GM12878 (cell line): Measurements from ENCODE around the gene ZNF417. TPM values are rescaled to one million over a fixed set of nuclear protein-coding genes. Genes with fewer than 3 reads are reported as not detected.
"Not testable (repeated sequence)": the region's sequence is repeated elsewhere in the genome, so short reads cannot be mapped to it uniquely, and the experiment has no call there.

Source experiments
- ATAC-seq: fragments of 200-7000 bp; cut with Tn5 transposase; 3 replicates; pipeline ENCODE4 v1.9.1; 2020; ENCODE audit warnings: mild to moderate bottlenecking, moderate library complexity
- Bru-seq: library from RNA; stranded (reverse); fragments of 400-500 nt; gene quantifications from one replicate; lab custom pipeline; 2021; lab: Mats Ljungman, UMichigan
- BruChase-seq, 2 experiments: library from RNA; stranded (reverse); fragments of 400-500 nt; gene quantifications; one replicate each; lab custom pipeline; 2021; lab: Mats Ljungman, UMichigan
- BruUV-seq: library from RNA; stranded (reverse); fragments of 400-500 nt; replicated peaks from 2 replicates; lab custom pipeline; 2021; lab: Mats Ljungman, UMichigan
- CTCF ChIA-PET: fragments of 300-600 bp; sonication (Branson Sonifier 250); formaldehyde crosslinking; extraction: SDS; loops from one replicate; lab custom pipeline; 2021; ENCODE audit warnings: inconsistent platforms; lab: Yijun Ruan, JAX
- POLR2A ChIA-PET: fragments of 350-600 bp; formaldehyde crosslinking; extraction: SDS; loops from one replicate; lab custom pipeline; 2021; ENCODE audit warnings: inconsistent platforms; lab: Charles Lee
- RAD21 ChIA-PET: fragments of 300-600 bp; sonication (Branson Sonifier 250); formaldehyde crosslinking; loops from one replicate; lab custom pipeline; 2023; ENCODE audit warnings: antibody characterized with exemption; ENCODE audit not compliant: unreplicated experiment; lab: Charles Lee
- SMC1A ChIA-PET: fragments of 300-600 bp; sonication (Branson Sonifier 250); formaldehyde crosslinking; loops from one replicate; lab custom pipeline; 2023; ENCODE audit not compliant: unreplicated experiment, uncharacterized antibody; lab: Charles Lee
- DNase-seq: peaks from one replicate; pipeline ENCODE4 v3.0.0-alpha.2; 2011; ENCODE audit warnings: low read depth, low spot score
- FAIRE-seq: peaks from 3 replicates; lab custom pipeline; 2011; peaks lifted over from hg19 to GRCh38; lab: Jason Lieb, UNC
- H2AFZ ChIP-seq: 2 replicates; pipeline ENCODE4 v1.6.0; 2011; ENCODE audit warnings: low read depth, low read length, control low read depth; ENCODE audit not compliant: control insufficient read depth
- H3K27ac ChIP-seq: 2 replicates; pipeline ENCODE4 v1.5.1; 2011; ENCODE audit warnings: control low read depth; ENCODE audit not compliant: control insufficient read depth, insufficient read depth
- H3K27me3 ChIP-seq, 2 experiments: replicated peaks in 1 of 2; 2 replicates each; pipeline versions ENCODE4 v1.6.0 to v1.6.1; 2011; ENCODE audit warnings: low read length in 1 of 2; ENCODE audit not compliant: control insufficient read depth in 2 of 2, insufficient read depth in 2 of 2
- H3K36me3 ChIP-seq, 2 experiments: 2 replicates each; pipeline ENCODE4 v1.5.1; 2011; ENCODE audit warnings: low read length in 1 of 2; ENCODE audit not compliant: control insufficient read depth in 2 of 2, insufficient read depth in 2 of 2
- H3K4me1 ChIP-seq: 2 replicates; pipeline ENCODE4 v1.6.1; 2011; ENCODE audit warnings: mild to moderate bottlenecking, low read length, moderate library complexity, mixed read lengths; ENCODE audit not compliant: control insufficient read depth, insufficient read depth
- H3K4me2 ChIP-seq: 2 replicates; pipeline ENCODE4 v1.6.0; 2011; ENCODE audit warnings: control low read depth; ENCODE audit not compliant: control insufficient read depth, insufficient read depth
- H3K4me3 ChIP-seq: fragments of 200-600 bp; sonication (generic); 2 replicates; pipeline ENCODE4 v1.5.1; 2016
- H3K79me2 ChIP-seq: 2 replicates; pipeline ENCODE4 v1.6.0; 2011; ENCODE audit warnings: low read length; ENCODE audit not compliant: control insufficient read depth, insufficient read depth
- H3K9ac ChIP-seq: 2 replicates; pipeline ENCODE4 v1.8.0; 2011; ENCODE audit warnings: low read length, control low read depth, mixed read lengths; ENCODE audit not compliant: control insufficient read depth, insufficient read depth
- H3K9me3 ChIP-seq: replicated peaks from 3 replicates; pipeline ENCODE4 v1.5.1; 2011; ENCODE audit warnings: mild to moderate bottlenecking, low read length; ENCODE audit not compliant: control insufficient read depth, insufficient read depth
- H4K20me1 ChIP-seq: 2 replicates; pipeline ENCODE4 v1.6.0; 2011; ENCODE audit not compliant: control insufficient read depth, insufficient read depth
- BACH1 ChIP-seq: fragments of 450-650 bp; IDR thresholded peaks from 2 replicates; pipeline ENCODE4 v1.6.1; 2017; ENCODE audit warnings: mild to moderate bottlenecking, borderline replicate concordance
- CHD2 ChIP-seq: IDR thresholded peaks from 2 replicates; pipeline ENCODE4 v1.6.1; 2011; ENCODE audit warnings: low read depth, low read length, improper control_type of control experiment, borderline replicate concordance
- E2F4 ChIP-seq: IDR thresholded peaks from 2 replicates; pipeline ENCODE4 v1.6.1; 2012; ENCODE audit warnings: low read depth, low read length, improper control_type of control experiment
- GABPA ChIP-seq: IDR thresholded peaks from 2 replicates; pipeline ENCODE4 v1.6.1; 2014; ENCODE audit warnings: antibody characterized with exemption, low read depth, mild to moderate bottlenecking, inconsistent platforms
- GATAD2B ChIP-seq: fragments of 450-650 bp; conservative IDR thresholded peaks from 2 replicates; pipeline ENCODE4 v1.6.1; 2017; ENCODE audit warnings: low read depth, mild to moderate bottlenecking, moderate library complexity
- IRF3 ChIP-seq: fragments of 450-650 bp; IDR thresholded peaks from 2 replicates; pipeline ENCODE4 v1.6.1; 2014; ENCODE audit warnings: mild to moderate bottlenecking
- NR2F1 ChIP-seq: fragments of 450-650 bp; conservative IDR thresholded peaks from 2 replicates; pipeline ENCODE4 v1.6.1; 2017; ENCODE audit warnings: mild to moderate bottlenecking
- POLR2A ChIP-seq: IDR thresholded peaks from 2 replicates; pipeline ENCODE4 v1.6.1; 2011; ENCODE audit warnings: low read depth, mild to moderate bottlenecking, low read length
- RELA ChIP-seq: fragments of 450-650 bp; IDR thresholded peaks from 2 replicates; pipeline ENCODE4 v1.8.0; 2014; ENCODE audit warnings: borderline replicate concordance; ENCODE audit not compliant: partially characterized antibody
- SP1 ChIP-seq: IDR thresholded peaks from one replicate; pipeline ENCODE4 v1.6.1; 2011; ENCODE audit warnings: low read depth, low read length
- SREBF1 ChIP-seq: IDR thresholded peaks from 2 replicates; pipeline ENCODE4 v1.6.1; 2012; ENCODE audit warnings: mild to moderate bottlenecking, low read length
- STAT1 ChIP-seq: fragments of 450-650 bp; conservative IDR thresholded peaks from 2 replicates; pipeline ENCODE4 v1.6.1; 2014; ENCODE audit warnings: antibody characterized with exemption, mild to moderate bottlenecking
- ZNF384 ChIP-seq: IDR thresholded peaks from 2 replicates; pipeline ENCODE4 v1.6.1; 2012; ENCODE audit warnings: low read depth, mild to moderate bottlenecking, low read length, improper control_type of control experiment, borderline replicate concordance
- WGBS: methylation state at CpG from one replicate; pipeline ENCODE4 v1.1.6; 2016; ENCODE audit warnings: low lambda C conversion rate; ENCODE audit not compliant: insufficient replicate concordance, insufficient coverage; ENCODE audit errors: missing lambda C conversion rate; 5-methylcytosine and 5-hydroxymethylcytosine counted together
- in situ Hi-C: fragments of 300-500 bp; cut with MboI; formaldehyde crosslinking; loops from 9 replicates; pipeline ENCODE4 v1.14.3; 2018; ENCODE audit warnings: mixed read lengths
- intact Hi-C: fragments of 100-400 bp; cut with micrococcal nuclease; formaldehyde crosslinking; loops from one replicate; pipeline ENCODE4 v1.14.2; 2022; ENCODE audit not compliant: unreplicated experiment
- long read RNA-seq, 2 experiments: library from polyadenylated mRNA; unstranded; transcript quantifications; one replicate each; pipeline ENCODE4 v2.0.0, GENCODE V29; 2019 to 2020
- polyA minus RNA-seq, 3 experiments: library from RNA; depleted of rRNA, polyadenylated mRNA; stranded (reverse); fragments of >200 nt; gene quantifications; 2 replicates each; pipeline ENCODE4 v1.2.3, GENCODE V29; 2011
- polyA plus RNA-seq, 11 experiments: library from polyadenylated mRNA; depleted of rRNA in 4 of 11; unstranded in 6 of 11; stranded (reverse) in 5 of 11; fragments of >200 nt; fragmentation: Nextera tagmentation in 4 of 11; fragmentation: Illumina TruSeq in 1 of 11; extraction: Ambion mirVana in 4 of 11; extraction: Trizol in 1 of 11; gene quantifications; 1 replicate in 1 of 11; 2 replicates in 10 of 11; pipeline versions ENCODE4 v1.2.1 to v1.2.3, GENCODE V29; 2011 to 2016; ENCODE audit warnings: inconsistent platforms in 2 of 11, missing spikeins in 2 of 11, low read depth in 1 of 11
- total RNA-seq, 4 experiments: library from RNA; depleted of rRNA in 3 of 4; stranded (reverse); fragments of >200 nt in 3 of 4; fragmentation: Illumina TruSeq in 1 of 4; extraction: Trizol in 1 of 4; gene quantifications; 2 replicates each; pipeline versions ENCODE4 v1.2.1 to v1.2.3, GENCODE V29; 2013 to 2021
- TF ChIP-seq, protein P1 (sequence below): fragments of 450-650 bp; IDR thresholded peaks from 2 replicates; pipeline ENCODE4 v1.6.1; 2016; ENCODE audit warnings: mild to moderate bottlenecking

Gene ZNF417
- 63.3 and 63.4 TPM in 2 replicates for total RNA-seq (2013; cell fraction: nucleolus; rRNA removed)
- total RNA-seq (2014; rRNA removed): 11.2 and 12.7 TPM in 2 replicates
- total RNA-seq (2014; rRNA removed; fragmentation: Illumina TruSeq; extraction: Trizol): 12.0 and 12.3 TPM in 2 replicates
- total RNA-seq (2021): 11.5 and 11.9 TPM in 2 replicates
- 5.3 TPM for polyA plus RNA-seq (2011; ENCODE audit: low read depth)
- polyA plus RNA-seq (2011; rRNA removed): 13.6 and 17.0 TPM in 2 replicates
- polyA plus RNA-seq (2011; cell fraction: cytosol; rRNA removed): 6.3 and 9.1 TPM in 2 replicates
- polyA plus RNA-seq (2011; cell fraction: nucleus; rRNA removed): 15.9 and 16.0 TPM in 2 replicates
- polyA plus RNA-seq (2012): 5.7 and 6.0 TPM in 2 replicates
- 6.2 and 7.3 TPM in 2 replicates for polyA plus RNA-seq (2014; fragmentation: Illumina TruSeq; extraction: Trizol)
- 1 to 10 TPM; 1.3 to 1.6 TPM for polyA plus RNA-seq (2014; fragmentation: Nextera tagmentation; extraction: Ambion mirVana)
- 5.5 and 7.3 TPM in 2 replicates for polyA plus RNA-seq (2014; rRNA removed)
- 1 to 10 TPM; 4.8 to 5.6 TPM for polyA plus RNA-seq (2016; fragmentation: Nextera tagmentation; extraction: Ambion mirVana)
- polyA minus RNA-seq (2011; rRNA and poly(A)+ RNA removed): 15.4 and 17.6 TPM in 2 replicates
- polyA minus RNA-seq (2011; cell fraction: cytosol; rRNA and poly(A)+ RNA removed): 5.2 and 6.9 TPM in 2 replicates
- 10.0 and 12.3 TPM in 2 replicates for polyA minus RNA-seq (2011; cell fraction: nucleus; rRNA and poly(A)+ RNA removed)
- percentile 90 among the genes with signal in this experiment for Bru-seq, nascent RNA
- percentile 91 among the genes with signal in this experiment for BruChase-seq, experiment 1, labeled RNA remaining after a 6-hour chase
- BruChase-seq, experiment 2, labeled RNA remaining after a 2-hour chase: percentile 95 among the genes with signal in this experiment
- long read RNA-seq, experiment 1, partial matches to known transcripts: 0 of 1 reads
- long read RNA-seq, experiment 1, other reads (novel, unspliced or antisense): 1 of 1 reads
- long read RNA-seq, experiment 2, partial matches to known transcripts: 0 of 4 reads
- long read RNA-seq, experiment 2, other reads (novel, unspliced or antisense): 1 of 4 reads

GRCh38 chr19:57916168-57916995 is at the start of gene ZNF417:
Gene ZNF417, minus strand, starts transcription at chr19:57916592. Its CDS starts 181 bp downstream, at chr19:57916411.
- BruUV-seq: TSS peak; percentile 75
- H3K9me3 ChIP-seq, H3K4me1 ChIP-seq, H3K36me3 ChIP-seq, in situ Hi-C loops, H3K27me3 ChIP-seq, H4K20me1 ChIP-seq, intact Hi-C loops: not testable (repeated sequence)
- RAD21 ChIA-PET: interaction anchor here (0.6 to 1.6 kb wide), 2 partner anchors 188 to 1664 kb away, joined by 3 to 4 read pairs; no protein-coding TSS in a partner anchor
- POLR2A ChIA-PET: interaction anchor here (0.6 to 1.4 kb wide), 3 partner anchors 414 to 482 kb away, joined by 3 read pairs; partner anchors contain the start of gene ZNF749
- H3K9ac ChIP-seq: peak within 1 kb of the TSS; percentile 85
- CTCF ChIA-PET: interaction anchor here (0.6 kb wide), 1 partner anchor 360 kb away, joined by 3 read pairs; no protein-coding TSS in a partner anchor
- ATAC-seq (peak; percentile 100), FAIRE-seq (peak; percentile 98), DNase-seq (peak; percentile 93)
- H3K79me2 ChIP-seq: peaks cover 12% of the 10 kb centered on the region
- H3K27ac ChIP-seq: peak within 1 kb of the TSS; percentile 70
- WGBS: under 1% methylated on average over 51 of the region's 51 CpGs
- H3K4me3 ChIP-seq: peak within 1 kb of the TSS; percentile 94
- SMC1A ChIA-PET: interaction anchor here (0.9 kb wide), 1 partner anchor 31 kb away, joined by 3 read pairs; no protein-coding TSS in a partner anchor
- peak within 1 kb of the TSS; percentile 89 for H3K4me2 ChIP-seq
- H2AFZ ChIP-seq: peak within 1 kb of the TSS; percentile 75
- TF ChIP-seq SREBF1 (peak; percentile 57; the same call in 1 of the 2 replicates), BACH1 (peak; percentile 70; the same call in 1 of the 2 replicates), E2F4 (peak; percentile 54; the same call in 1 of the 2 replicates), GATAD2B (peak; percentile 60; the same call in 1 of the 2 replicates), RELA (peak; percentile 58), SP1 (peak; percentile 78), ZNF384 (0 out of 2 replicates have a peak, but pooled peaks have one; percentile 5), STAT1 (0 out of 2 replicates have a peak, but pooled peaks have one; percentile 47), POLR2A (peak; percentile 75), GABPA (peak; percentile 90), NR2F1 (peak; percentile 72), IRF3 (peak; percentile 30; the same call in 1 of the 2 replicates), CHD2 (peak; percentile 79)
- TF ChIP-seq, protein P1, sequence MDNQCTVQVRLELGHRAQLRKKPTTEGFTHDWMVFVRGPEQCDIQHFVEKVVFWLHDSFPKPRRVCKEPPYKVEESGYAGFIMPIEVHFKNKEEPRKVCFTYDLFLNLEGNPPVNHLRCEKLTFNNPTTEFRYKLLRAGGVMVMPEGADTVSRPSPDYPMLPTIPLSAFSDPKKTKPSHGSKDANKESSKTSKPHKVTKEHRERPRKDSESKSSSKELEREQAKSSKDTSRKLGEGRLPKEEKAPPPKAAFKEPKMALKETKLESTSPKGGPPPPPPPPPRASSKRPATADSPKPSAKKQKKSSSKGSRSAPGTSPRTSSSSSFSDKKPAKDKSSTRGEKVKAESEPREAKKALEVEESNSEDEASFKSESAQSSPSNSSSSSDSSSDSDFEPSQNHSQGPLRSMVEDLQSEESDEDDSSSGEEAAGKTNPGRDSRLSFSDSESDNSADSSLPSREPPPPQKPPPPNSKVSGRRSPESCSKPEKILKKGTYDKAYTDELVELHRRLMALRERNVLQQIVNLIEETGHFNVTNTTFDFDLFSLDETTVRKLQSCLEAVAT: peak; percentile 50; the same call in 1 of the 2 replicates
